GM19397 (cell line): ENCODE data around the gene TERT.
"Not testable (repeated sequence)": the region's sequence is repeated elsewhere in the genome, so short reads cannot be mapped to it uniquely, and the experiment has no call there.

Experiments used
- ATAC-seq: cut with Tn5 transposase; IDR thresholded peaks from one replicate; pipeline ENCODE4 v1.9.1; 2021; ENCODE audit warnings: mild to moderate bottlenecking, moderate library complexity; ENCODE audit not compliant: unreplicated experiment

The TERT gene

DNA sequence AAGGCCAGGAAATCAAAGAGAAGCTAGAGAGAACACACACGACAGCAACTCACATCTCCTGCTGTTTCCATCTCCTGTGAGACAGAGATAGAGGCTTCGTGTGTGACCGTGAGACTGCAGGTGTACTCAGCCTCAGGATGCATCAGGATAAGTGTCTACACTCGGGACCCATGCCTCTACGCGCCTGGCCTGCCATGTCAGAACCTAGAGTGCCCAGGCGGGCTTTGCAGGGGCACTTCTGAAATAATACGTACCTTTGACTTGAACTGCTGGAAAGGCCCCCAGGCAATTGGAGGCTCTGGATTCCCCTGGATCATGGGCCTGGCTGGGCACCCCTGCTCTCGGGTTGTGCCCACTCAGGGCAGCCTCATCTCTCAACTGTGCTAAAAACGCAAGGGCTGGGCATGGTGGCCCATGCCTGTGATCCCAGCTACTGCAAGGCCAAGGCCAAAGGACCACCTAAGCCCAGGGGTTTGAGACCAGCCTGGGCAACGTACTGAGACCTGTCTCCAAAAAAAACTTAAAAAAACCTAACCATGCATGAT, 37.1 kb upstream of the TERT start:
- ATAC-seq = no peak

DNA sequence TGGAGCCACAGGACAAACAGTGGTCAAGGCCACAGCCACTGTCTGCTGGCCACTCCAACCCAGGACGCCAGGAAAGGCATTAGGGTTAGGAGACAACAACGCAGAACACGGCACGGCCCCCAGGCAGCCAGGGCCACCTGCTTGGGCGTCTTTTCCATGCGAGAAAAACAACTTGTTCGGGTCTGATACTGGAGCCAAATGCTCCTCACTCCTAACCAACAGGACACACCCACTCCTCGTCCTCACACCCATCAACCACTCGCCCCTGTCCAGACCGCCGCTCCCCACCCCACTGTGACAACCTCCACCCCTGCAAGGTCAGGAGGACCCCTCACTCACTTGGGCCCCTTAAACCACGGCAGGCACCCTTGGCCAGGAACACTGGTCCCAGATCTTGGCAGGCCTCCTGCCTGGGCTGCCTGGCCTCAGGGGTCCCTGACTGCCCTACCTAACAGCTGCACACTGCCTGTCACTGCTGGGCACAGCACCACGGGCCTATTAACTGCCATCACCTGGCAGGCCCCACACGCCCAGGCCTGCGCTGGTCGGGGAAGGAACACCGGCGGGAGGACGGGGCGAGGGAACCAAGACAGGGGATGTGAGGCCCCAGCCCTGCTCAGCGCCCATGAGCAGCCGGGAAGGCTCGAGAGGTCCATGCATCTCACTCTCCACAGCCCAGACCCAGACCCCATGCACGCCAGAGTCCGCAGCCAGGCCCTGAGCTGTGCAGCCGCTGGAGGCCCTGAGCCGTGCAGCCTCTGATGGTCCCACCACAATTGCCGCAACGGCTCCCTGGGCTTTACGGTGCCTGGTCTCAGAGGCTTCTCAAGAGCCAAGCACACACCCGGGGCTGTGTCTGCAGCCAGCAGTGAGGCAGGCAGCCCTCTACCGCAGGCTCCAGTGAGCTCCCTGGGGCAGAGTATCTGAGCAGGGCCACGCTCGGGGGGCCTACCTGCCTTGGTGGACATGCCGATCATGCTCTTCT, 36.3 kb upstream of the TERT start:
- no peak for ATAC-seq

DNA sequence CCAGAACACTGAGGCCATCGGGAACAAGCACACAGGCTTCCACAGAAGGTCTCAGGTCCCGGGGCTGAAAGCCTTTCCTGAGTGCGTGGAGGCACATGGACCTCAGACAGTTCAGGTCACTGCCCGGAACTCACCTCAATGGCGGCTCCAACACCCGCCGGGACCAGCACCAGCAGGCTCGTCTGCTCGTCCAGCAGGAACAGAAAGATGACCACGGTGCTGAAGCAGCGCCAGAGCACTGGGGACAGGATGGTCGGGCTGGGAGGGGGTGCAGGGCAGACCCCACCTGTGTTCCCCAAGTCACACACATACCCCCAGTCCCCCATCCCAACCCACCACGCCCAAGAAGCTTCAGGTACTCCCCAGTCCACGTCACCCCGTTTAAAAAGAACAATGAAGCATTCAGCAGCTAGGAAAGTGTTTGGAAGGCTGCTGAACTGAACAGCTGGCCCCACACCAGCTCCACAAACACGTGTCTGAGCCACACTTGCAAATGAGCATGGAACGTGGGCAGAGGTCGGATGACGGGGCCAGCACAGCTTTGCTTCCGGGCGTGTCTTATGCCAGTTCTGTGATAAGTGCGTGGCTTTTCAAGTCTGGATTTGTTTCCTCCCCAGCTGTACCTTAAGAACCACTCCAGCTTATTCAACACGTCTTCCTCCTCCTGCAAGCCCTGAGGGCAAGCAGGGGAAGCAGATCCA, 35.4 kb upstream of the TERT start:
- no peak for ATAC-seq

DNA sequence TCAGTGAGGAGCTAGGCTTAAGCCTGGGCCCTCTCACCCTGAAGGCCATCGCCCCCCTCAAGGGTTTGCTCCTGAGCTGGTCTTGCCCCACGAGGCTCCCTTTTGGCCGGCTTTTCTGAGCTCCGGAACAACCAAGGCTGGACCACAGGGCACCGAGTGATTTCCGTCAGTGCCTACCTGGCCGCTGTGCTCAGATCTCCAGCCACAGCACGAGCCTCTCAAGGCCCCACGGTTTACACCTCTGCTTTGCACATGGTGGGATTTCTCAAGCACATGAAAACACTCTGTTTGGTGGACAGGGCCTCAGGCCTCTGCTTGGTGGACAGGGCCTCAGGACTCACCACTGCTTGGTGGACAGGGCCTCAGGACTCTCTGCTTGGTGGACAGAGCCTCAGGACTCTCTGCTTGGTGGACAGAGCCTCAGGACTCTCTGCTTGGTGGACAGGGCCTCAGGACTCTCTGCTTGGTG, 34.3 kb upstream of the TERT start:
- ATAC-seq = no peak

DNA sequence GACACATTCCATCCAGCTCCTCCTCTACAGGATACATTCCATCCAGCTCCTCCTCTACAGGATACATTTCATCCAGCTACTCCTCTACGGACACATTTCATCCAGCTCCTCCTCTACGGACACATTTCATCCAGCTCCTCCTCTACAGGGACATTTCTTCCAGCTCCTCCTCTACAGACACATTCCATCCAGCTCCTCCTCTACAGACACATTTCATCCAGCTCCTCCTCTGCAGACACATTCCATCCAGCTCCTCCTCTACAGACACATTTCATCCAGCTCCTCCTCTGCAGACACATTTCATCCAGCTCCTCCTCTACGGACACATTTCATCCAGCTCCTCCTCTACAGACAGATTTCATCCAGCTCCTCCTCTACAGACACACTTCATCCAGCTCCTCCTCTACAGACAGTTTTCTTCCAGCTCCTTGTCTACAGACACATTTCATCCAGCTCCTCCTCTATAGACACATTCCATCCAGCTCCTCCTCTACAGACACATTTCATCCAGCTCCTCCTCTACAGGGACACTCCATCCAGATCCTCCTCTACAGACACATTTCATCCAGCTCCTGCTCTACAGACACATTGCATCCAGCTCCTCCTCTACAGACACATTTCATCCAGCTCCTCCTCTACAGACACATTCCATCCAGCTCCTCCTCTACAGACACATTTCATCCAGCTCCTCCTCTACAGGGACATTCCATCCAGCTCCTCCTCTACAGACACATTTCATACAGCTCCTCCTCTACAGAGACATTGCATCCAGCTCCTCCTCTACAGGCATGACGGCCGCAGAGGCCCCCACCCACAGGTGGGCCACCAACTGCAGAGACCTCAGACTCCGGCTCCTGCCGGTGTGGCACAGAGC, 33.6 kb upstream of the TERT start:
- not testable (repeated sequence) for ATAC-seq

DNA sequence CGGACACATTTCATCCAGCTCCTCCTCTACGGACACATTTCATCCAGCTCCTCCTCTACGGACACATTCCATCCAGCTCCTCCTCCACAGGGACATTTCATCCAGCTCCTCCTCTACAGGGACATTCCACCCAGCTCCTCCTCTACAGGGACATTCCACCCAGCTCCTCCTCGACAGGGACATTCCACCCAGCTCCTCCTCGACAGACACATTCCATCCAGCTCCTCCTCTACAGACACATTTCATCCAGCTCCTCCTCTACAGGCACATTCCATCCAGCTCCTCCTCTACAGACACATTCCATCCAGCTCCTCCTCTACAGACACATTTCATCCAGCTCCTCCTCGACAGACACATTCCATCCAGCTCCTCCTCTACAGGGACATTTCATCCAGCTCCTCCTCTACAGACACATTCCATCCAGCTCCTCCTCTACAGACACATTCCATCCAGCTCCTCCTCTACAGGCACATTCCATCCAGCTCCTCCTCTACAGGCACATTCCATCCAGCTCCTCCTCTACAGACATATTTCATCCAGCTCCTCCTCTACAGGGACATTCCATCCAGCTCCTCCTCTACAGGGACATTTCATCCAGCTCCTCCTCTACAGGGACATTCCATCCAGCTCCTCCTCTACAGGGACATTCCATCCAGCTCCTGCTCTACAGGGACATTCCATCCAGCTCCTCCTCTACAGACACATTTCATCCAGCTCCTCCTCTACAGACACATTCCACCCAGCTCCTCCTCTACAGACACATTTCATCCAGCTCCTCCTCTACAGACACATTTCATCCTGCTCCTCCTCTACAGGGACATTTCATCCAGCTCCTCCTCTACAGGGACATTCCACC, 32.3 kb upstream of the TERT start:
- not testable (repeated sequence) for ATAC-seq

DNA sequence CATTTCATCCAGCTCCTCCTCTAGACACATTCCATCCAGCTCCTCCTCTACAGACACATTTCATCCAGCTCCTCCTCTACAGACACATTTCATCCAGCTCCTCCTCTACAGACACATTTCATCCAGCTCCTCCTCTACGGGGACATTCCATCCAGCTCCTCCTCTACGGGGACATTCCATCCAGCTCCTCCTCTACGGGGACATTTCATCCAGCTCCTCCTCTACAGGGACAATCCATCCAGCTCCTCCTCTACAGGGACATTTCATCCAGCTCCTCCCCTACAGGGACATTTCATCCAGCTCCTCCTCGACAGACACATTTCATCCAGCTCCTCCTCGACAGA, 31.6 kb upstream of the TERT start:
- ATAC-seq = not testable (repeated sequence)

DNA sequence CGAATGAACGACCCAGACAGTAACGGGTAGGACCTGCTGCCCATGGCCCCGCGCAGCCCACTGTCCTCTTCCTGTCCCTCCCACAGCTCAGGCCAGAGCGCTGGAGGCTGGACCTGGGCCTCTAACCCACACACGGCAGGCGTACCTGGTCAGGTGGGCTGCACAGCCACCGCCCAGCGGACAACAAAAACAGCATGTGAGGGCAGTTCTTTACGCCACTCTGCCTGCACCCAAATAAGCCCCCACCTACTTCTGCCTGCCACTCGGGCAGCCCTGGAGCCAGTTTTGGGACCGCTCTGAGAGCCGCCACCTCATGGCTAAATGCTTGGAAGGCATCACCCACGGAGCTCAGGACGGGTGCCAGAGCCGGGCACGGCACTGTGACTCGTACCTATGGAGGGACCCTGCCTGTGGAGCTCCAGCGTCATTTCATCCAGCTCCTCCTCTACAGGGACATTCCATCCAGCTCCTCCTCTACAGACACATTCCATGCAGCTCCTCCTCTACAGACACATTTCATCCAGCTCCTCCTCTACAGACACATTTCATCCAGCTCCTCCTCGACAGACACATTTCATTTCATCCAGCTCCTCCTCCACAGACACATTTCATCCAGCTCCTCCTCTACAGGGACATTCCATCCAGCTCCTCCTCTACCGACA, 31.1 kb upstream of the TERT start:
- no peak for ATAC-seq

DNA sequence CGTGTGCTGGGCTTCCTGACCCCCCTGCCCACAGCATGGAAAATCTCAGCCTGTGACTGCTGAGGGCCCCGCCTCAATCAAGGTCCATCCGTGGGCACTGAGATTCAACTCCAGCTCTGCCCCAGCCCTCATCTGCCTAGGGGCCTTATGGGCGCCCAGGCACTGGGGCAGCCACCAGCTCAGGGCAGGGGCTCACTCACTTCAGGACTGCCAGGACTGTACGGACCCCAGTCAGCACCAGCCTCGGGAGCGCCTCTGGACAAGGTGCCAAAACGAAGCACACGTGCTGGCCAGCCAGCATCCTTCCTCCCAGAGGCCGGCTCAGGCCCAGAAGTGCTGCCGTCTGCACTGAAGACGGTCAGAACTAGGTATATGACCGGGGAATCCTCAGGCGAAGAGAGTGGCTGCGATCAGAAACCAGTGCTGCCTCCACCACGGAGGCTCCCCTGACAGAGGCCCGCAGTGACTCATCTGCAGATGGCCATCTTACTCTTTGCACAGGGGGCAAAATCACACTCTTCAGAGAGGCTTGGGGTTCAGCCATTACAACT, 30.4 kb upstream of the TERT start:
- ATAC-seq = no peak

DNA sequence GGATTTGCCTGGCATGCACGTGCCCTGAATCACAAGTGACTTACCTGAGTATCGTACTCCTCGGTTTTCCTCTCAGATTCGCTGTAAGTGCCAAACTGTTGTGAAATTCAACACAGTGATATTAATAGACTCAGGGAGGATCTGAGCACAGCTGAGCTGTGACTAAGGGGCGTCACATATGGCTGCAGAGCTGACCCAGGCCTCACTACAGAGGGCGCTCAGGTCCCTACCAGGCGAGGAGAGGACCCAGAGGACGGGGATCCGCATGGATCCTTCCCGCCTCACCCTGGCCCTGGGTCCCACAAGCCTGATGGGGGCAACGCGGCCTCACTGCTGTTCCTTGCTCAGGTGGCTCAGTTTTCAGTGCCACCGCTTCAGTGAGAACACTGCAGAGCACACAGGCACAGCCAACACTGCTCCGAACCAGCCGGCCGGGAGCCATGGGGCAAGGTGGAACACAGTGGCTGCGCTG, 29.9 kb upstream of the TERT start:
- no peak for ATAC-seq

DNA sequence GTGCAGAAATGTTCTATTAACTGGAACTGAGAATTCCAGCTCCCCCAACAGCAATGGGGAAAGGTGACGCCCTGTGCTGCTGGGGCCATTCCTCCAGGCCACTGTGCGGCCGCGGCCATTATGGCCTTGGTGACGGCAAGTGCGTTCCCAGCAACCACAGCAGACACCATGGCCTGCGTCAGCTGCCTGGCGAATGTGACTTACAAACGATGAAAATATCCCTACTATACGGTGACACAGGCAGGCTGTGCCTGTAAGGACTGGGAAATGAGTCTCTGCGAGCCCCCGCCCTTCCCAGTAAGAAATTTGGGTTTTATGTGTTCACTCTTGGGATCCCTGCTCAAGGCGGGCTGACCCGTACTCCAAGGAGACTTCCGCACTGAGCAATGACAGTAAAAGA, 29.4 kb upstream of the TERT start:
- no peak for ATAC-seq

DNA sequence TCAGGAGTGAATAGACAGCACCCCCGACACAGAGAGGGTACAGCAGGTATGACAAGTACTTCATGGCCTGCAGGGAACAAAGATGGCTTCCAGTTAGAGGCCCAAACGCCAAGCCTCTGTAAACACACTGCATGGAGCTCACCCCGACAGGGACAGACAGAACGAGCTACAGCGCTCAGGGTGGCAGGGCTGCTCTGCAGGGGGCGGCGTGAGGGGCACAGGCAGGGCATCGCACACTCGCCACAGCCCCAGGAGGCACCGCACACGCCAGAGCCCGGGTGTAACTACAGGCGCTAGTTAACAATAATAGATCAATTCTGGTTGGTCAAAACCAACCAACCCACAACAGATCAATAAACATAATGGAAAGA, 28.9 kb upstream of the TERT start:
- ATAC-seq = no peak

DNA sequence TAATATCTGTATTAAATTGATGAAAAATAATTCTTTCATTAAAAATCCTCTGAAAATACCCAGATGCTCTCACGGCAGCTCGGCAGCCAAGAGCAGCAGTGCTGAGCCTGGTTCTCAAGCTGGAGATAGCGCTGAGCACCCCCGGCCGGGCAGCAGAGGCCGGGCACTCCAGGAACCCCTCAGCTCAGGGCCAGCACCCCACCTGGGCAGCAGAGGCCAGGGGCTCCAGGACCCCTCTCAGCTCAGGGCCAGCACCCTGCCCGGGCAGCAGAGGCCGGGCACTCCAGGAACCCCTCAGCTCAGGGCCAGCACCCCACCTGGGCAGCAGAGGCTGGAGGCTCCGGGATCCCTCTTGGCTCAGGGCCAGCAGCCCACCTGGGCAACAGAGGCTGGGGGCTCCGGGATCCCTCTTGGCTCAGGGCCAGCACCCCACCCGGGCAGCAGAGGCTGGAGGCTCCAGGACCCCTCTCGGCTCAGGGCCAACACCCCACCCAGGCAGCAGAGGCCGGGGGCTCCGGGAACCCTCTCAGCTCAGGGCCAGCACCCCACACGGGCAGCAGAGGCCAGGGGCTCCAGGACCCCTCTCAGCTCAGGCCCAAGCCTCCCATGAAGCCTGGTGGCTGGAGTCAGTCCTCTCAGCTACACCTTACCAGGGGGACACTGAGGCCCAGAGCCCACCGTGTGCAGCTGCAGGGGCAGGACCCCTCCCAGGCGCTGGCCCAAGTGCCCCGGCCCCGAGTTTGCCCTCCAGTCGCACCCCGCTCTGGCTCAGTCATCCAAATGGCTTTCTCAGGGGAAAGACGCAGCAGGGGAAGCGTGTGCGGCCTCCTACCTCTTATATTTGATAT, 28.3 kb upstream of the TERT start:
- no peak for ATAC-seq

DNA sequence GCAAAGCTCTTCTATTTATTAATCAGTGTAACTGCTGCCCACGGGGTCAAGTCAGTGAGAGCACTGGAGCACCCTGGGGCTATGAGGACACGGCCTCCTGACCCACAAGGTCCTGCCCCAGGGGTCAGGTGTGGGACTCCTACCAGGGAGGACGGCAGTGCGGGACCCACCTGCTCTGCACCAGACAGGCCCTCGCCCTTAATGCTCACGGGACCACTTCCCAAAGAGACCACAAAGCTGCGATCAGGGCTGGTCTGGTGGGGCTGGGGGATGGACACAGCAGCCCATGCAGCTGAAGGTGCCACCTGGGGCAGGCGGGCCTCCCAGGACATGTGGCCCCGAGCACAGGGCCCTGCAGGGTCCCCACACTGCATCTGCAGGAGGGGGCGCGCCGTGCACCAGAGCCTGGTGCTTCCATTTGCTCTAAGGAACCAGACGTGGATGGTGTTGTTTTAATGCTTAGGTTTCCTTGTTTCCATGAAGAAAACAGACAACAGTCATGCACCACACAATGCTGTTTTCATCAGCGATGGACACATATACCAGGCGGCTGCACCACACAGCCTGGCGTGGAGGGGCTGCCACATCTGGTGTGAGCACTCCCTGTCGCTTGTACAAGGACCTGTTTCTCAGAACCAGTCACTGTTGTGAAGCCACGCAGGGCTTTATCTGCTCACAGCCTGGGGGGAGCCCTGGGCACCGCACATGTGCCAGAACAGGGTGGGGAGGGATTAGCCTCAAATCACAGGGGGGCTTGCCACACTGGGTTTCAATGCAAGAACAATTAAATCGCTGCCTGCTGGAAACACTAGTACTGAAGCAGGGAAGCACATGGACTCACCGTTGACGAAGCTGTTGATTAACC, 27.4 kb upstream of the TERT start:
- no peak for ATAC-seq

DNA sequence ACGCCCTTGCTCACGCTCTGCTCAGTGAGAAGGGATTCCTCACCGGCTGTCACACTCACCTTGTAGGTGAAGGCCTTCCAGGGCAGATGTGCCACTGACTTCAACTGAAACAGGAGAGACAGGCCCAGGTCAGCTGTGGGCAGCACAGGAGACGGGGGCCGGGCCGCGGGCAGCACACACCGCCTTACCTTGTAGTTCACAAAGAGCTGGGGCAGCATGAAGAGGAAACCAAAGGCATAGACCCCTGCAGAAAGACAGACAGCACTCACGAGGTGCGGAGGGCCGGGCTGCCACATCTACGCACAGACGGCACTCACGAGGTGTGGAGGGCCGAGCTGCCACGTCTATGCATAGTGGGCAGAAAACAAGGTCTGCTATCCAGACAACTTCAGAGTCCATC, 26.7 kb upstream of the TERT start:
- no peak for ATAC-seq

DNA sequence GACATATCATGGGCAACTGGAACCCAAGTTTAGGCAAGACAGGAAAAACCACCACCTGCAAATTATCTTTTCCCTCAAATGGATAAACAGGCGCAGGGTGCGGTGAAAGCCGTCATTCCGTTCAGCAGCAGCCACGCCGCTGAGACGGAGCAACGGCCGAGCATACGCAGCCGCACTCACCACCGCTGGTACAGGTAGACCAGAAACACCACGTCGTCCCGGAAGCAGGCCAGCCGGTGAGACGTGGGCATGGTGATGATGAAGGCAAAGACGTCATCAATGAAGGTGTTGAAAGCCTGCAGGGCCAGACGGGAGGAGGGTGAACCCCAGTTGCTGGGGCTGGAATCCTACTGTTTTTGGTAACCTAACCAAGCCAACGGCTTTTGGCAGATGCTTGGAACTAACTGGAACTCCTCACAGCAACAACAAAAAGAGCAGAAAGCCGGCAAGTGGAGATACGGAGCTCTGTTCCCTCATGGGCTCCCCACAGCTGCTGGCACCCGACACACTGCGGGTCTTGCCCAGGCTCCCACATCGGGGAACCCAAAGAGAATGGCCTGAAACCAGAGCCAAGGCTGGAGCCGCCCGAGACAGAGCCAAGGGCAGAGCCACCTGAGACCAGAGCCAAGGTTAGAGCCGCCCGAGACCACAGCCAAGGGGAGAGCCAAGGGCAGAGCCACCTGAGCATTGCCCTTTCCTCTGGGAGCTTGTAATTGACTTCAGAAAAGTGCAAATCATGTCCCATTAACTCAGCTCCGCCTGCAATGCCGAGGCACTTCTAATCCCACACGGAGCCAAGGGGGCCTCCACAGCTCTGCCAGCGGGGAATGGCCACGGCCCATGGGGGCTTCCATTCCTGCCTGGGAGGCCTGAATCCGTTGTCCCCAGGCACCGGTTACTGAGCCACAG, 25.8 kb upstream of the TERT start:
- no peak for ATAC-seq
